GM18517 (cell line): Measurements from ENCODE around the gene HELZ.

Source experiments
- ATAC-seq: cut with Tn5 transposase; IDR thresholded peaks from one replicate; pipeline ENCODE4 v1.9.1; 2021; ENCODE audit warnings: mild to moderate bottlenecking, moderate library complexity; ENCODE audit not compliant: unreplicated experiment

The HELZ gene

DNA sequence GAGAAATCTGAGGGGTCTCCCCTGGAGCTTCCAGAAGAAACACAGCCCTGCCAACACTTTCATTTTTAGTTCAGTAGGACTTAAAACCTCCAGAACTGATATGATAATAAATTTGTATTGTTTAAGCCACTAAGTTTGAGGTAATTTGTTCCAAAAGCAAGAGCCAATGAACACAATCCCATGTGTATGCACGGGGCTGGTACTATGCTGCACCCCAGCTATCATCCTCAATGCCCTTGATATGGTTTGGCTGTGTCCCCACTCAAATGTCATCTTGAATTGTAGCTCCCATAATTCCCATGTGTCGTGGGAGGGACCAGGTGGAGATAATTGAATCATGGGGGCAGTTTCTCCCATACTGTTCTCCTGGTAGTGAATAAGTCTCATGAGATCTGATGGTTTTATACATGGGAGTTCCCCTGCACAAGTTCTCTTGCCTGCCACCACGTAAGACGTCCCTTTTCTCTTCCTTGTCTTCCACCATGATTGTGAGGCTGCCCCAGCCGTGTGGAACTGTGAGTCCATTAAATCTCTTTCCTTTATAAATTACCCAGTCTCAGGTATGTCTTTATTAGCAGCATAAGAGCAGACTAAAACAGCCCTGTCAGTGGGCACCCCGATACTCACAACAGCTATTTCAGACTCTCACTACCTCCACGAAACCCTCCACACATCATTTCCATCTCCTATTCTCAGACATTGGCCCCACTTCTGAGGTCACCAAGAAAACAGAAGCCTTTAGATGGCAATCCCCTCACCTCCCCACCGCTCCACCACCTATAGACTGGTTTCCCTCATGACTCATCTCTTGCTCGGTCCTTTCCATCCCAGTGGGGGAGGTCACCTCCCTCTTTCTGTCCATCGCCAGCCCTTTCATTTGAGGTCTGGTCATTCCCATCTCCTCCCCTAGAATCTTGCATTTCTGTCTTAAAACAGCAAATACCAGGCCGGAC, 209.6 kb downstream of the HELZ start:
- no peak for ATAC-seq

DNA sequence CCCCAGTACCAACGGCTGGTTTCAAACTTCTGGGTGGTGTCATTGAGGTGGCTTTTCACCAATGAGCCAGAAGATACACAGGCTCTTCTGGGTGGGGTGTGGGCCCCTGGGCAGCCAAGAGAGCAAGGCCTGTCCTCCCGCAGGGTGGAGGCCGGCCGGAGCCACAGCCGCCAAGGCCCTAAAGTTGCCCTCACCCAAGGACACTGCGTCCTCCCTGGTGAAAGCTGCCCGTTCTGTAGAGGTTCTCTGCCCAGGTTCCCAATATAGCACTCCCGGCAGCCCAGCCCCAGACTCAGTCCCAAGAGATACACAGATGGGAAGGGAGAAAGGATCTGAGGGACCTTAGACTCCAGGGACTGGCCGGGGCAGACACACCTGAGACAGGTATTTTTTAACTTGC, 211.4 kb downstream of the HELZ start:
- no peak for ATAC-seq

DNA sequence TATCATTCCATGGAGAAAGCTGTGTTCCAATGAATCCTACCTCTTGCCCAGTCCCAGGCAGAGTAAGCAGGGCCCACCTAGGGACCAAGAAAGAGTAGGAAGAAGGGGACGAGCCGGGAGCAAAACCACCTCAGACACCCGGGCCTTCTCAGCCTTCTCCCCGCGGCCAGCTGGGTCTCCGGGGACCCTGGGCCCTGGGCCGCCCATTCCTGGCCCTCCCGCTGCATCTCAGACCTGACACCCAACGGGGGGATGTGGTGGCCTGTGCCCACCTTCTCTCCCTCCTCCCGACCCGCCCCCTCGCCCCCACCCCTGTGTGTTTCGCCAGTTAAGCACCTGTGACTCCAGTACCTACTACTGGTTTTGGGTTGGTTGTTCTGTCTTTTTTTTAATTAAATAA, 212.0 kb downstream of the HELZ start:
- ATAC-seq = no peak

DNA sequence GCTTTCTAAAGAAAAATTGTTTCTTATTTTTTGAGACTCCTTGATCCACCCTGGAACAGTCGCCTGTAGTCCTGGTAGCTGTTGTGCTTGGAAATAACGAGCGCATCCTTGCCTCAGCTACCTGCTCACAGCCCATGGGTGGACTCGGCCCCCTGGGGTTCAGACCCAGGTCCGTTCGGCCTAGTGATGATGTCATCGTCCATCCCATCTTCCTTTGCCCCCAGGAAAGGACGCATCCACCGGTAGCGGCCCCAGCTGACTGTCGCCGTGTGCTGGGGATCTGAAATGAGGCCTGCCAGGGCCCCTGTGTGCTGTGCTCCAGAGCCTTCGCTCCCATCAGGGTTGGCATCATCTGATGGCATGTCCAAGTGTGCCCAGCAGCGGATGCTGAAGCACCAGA, 212.6 kb downstream of the HELZ start:
- ATAC-seq = no peak

- no peak for ATAC-seq
Observed at GRCh38 chr17:67030641-67031040, 214.4 kb downstream of the HELZ start.

DNA sequence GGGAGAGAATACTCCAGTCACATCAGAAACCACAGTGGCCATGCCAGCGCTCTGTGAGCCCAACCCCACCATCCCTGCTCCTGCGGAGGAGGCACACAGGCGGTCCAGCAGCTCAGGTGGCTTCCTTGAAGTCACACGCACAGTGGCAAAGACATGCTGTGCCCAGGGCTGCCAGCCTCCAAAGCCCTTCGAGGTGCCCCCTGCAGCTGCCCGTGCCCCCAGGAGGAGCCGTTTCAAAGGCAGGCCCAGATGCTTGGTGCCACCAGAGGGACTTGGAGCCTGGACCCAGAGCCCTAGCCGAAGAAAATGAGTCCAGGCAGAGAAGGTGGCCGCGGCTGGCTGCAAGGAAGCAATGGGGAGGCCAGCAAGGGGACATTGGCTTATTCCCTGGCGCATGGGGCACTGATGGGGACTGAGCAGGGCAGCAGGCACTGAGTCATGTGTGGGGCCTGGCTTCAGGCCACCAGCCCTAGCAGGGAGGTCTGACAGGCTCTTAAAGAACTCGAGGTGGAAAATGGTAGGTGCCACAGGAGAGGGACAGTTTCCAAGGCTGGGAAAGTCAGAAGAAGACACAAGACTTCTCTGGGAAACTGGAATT, 217.9 kb downstream of the HELZ start:
- no peak for ATAC-seq

DNA sequence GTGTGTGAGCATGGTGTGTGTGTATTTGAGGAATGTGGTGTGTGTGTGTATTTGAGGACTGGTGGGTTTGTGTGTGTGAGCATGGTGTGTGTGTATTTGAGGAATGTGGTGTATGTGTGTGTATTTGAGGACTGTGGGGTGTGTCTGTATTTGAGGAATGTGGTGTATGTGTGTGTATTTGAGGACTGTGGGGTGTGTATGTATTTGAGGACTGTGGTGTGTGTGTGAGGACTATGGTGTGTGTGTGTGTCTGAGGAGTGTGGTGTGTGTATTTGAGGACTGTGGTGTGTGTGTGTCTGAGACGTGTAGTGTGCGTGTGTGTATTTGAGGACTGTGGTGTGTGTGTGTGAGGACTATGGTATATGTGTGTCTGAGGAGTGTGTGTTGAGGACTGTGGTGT, 218.7 kb downstream of the HELZ start:
- ATAC-seq = no peak

DNA sequence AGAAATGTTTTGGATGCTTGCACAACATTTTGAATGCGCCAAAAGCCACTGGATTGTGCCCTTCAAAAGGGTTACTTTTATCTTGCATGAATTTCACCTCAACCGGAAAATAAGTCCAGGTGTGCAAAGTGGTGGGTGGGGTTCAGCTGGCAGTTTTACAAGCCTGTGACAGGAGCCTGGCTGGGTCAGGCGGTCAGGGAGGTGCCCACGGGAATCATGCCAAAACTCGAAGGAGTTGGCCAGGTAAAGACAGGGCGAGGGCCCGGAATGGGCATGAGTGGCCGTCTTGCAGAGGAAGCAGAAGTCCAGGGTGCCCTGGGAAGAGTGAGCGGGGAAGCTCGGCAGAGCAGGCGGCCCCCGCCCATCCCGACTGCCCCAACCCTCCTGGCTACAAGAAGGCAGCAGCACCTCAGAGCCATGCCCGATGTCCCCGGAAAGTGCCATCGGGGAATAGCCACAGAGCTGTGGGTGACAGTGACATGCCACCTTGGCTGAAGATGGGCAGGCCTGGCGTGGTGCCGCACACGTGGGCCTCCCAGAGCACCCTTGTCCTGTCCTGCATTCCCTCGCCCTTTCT, 219.7 kb downstream of the HELZ start:
- no peak for ATAC-seq

- no peak for ATAC-seq
Observed at GRCh38 chr17:67024736-67025135, 220.3 kb downstream of the HELZ start.

DNA sequence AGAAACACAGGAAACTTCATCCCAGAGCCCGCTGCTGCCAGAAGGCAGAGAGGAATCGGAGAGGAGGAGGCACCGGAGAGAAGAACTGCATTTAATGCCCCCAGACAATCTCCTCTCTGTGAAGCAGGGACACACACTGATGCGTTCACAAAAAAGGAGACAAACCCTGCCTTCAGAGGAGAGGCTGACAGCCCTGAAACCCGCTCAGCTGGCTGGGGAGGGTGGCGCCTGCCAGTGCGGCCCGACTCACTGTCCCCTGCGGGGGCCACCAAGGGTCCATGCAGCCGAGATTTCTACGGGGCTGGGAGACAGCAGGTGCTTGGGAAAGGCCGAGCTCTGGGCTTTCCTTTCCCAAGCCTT, 222.6 kb downstream of the HELZ start:
- ATAC-seq = no peak

DNA sequence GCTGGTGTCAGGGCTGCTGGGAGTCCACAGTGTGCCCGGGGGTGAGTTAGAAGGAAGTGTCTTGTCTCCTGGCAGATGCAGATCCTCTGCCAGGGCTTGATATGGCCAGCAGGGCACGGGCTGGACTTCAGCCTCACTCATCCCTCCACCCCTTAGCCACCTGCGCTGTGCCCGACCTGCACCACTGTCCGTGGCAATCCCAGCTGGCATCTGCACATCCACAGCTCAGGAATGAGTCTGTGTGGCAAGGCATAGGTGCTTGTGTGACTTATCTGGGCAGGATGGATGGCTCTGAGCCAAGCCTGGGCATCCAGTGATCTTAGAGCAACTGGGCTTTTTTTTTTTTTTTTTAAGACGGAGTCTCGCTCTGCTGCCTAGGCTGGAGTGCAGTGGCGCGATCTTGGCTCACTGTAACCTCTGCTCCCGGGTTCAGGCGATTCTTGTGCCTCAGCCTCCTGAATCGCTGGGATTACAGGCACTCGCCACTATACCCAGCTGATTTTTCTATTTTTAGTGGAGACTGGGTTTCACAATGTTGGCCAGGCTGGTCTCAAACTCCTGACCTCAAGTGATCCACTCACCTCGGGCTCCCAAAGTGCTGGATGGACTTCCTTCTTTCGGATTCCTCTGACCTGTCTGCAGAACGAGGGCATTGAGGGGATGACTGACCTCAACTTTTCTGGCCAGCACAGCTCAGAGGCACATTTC, 223.1 kb downstream of the HELZ start:
- no peak for ATAC-seq

- ATAC-seq = no peak
Observed at GRCh38 chr17:67021196-67021595, 223.8 kb downstream of the HELZ start.
